SK-N-MC (cell line): ENCODE data around the gene PCDH12.

Experiments
- DNase-seq: peaks from one replicate; pipeline ENCODE4 v3.0.0-alpha.2; 2011; ENCODE audit warnings: low read depth, low spot score
- H3K27ac ChIP-seq: fragments of 200-600 bp; sonication (generic); 2 replicates; pipeline ENCODE4 v1.5.1; 2016; ENCODE audit warnings: mixed run types
- H3K36me3 ChIP-seq: fragments of 200-600 bp; sonication (generic); 2 replicates; pipeline ENCODE4 v1.6.1; 2017; ENCODE audit warnings: antibody characterized with exemption, low read length, mixed read lengths; ENCODE audit not compliant: insufficient read depth
- H3K4me3 ChIP-seq: fragments of 200-600 bp; sonication (generic); 2 replicates; pipeline ENCODE4 v1.5.1; 2016
- H3K9ac ChIP-seq: fragments of 200-600 bp; sonication (generic); 2 replicates; pipeline ENCODE4 v1.8.0; 2017; ENCODE audit warnings: mixed run types, mixed read lengths; ENCODE audit not compliant: insufficient read length
- H3K9me3 ChIP-seq: fragments of 200-600 bp; sonication (generic); 2 replicates; pipeline ENCODE4 v1.6.1; 2017; ENCODE audit warnings: low read depth, mild to moderate bottlenecking, antibody characterized with exemption, low read length, moderate library complexity, mixed read lengths
- EZH2 ChIP-seq: fragments of 200-600 bp; sonication (generic); IDR thresholded peaks from one replicate; pipeline ENCODE4 v1.6.1; 2017; ENCODE audit warnings: antibody characterized with exemption
- FOXP2 ChIP-seq: optimal IDR thresholded peaks from 2 replicates; pipeline ENCODE3; 2011; ENCODE audit warnings: mild to moderate bottlenecking, moderate library complexity; ENCODE audit not compliant: insufficient read depth; ENCODE audit errors: extremely low read length, control extremely low read depth
- POLR2AphosphoS5 ChIP-seq: IDR thresholded peaks from 2 replicates; pipeline ENCODE4 v1.6.1; 2012; ENCODE audit warnings: mild to moderate bottlenecking, low read depth, low read length, borderline replicate concordance

The PCDH12 gene

GRCh38 chr5:141958113-141958512 lies at the start of gene PCDH12:
PCDH12 (minus strand) TSS chr5:141958202; CDS start chr5:141957851, 351 bp downstream.
- Histone ChIP-seq H3K9me3 (no peaks in the 10 kb centered on the region), H3K9ac (no peak within 1 kb of the TSS), H3K27ac (no peak within 1 kb of the TSS), H3K4me3 (no peak within 1 kb of the TSS), H3K36me3 (no peaks in the 10 kb centered on the region)
- TF ChIP-seq POLR2AphosphoS5, result no peak
- no peak for TF ChIP-seq FOXP2
- no peak for DNase-seq

DNA sequence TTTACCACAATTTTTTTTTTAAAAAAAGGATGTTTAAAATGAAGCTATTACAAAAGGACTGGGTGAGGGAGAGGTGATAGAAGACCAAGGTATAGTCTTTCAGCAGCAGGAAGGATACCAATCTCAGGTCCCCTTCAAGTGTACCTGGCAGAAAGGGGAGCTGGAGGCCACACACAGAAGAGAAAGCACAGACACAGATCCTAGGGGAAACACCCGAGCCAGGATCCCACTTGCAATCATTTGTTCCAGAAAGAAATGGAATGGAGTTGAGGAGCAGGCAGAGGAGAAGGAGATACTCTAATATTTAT lies 49.2 kb upstream of the PCDH12 start:
- no peak for TF ChIP-seq FOXP2
- TF ChIP-seq EZH2, result no peak
- TF ChIP-seq POLR2AphosphoS5, result no peak
- Histone ChIP-seq H3K9me3 (no peaks in the 10 kb centered on the region), H3K27ac (no peak overlapping the region), H3K4me3 (no peak overlapping the region), H3K36me3 (peaks cover 53% of the 10 kb centered on the region), H3K9ac (no peak overlapping the region)
- no peak for DNase-seq

GRCh38 chr5:142006363-142007236 lies 48.6 kb upstream of the PCDH12 start:
- Histone ChIP-seq H3K36me3 (peaks cover 59% of the 10 kb centered on the region), H3K9me3 (no peaks in the 10 kb centered on the region), H3K27ac (no peak overlapping the region), H3K9ac (no peak overlapping the region), H3K4me3 (no peak overlapping the region)
- TF ChIP-seq EZH2 (no peak), FOXP2 (no peak), POLR2AphosphoS5 (no peak)
- no peak for DNase-seq

GRCh38 chr5:142003266-142003800 lies 45.3 kb upstream of the PCDH12 start:
- H3K9me3 ChIP-seq, result no peaks in the 10 kb centered on the region
- TF ChIP-seq EZH2 (no peak), POLR2AphosphoS5 (no peak), FOXP2 (no peak)
- no peak overlapping the region for H3K9ac ChIP-seq
- peaks cover 62% of the 10 kb centered on the region for H3K36me3 ChIP-seq
- DNase-seq, result no peak
- no peak overlapping the region for H3K27ac ChIP-seq
- no peak overlapping the region for H3K4me3 ChIP-seq

GRCh38 chr5:142000704-142001484 lies 42.9 kb upstream of the PCDH12 start:
- Histone ChIP-seq H3K9me3 (no peaks in the 10 kb centered on the region), H3K4me3 (no peak overlapping the region), H3K36me3 (peaks cover 43% of the 10 kb centered on the region), H3K9ac (no peak overlapping the region), H3K27ac (0 out of 2 replicates have a peak overlapping the region, but pooled peaks have one; percentile 7)
- no peak for TF ChIP-seq FOXP2
- no peak for TF ChIP-seq POLR2AphosphoS5
- TF ChIP-seq EZH2, result no peak
- DNase-seq, result no peak

GRCh38 chr5:142000173-142000572 lies 42.2 kb upstream of the PCDH12 start:
- DNase-seq, result no peak
- peaks cover 39% of the 10 kb centered on the region for H3K36me3 ChIP-seq

DNA sequence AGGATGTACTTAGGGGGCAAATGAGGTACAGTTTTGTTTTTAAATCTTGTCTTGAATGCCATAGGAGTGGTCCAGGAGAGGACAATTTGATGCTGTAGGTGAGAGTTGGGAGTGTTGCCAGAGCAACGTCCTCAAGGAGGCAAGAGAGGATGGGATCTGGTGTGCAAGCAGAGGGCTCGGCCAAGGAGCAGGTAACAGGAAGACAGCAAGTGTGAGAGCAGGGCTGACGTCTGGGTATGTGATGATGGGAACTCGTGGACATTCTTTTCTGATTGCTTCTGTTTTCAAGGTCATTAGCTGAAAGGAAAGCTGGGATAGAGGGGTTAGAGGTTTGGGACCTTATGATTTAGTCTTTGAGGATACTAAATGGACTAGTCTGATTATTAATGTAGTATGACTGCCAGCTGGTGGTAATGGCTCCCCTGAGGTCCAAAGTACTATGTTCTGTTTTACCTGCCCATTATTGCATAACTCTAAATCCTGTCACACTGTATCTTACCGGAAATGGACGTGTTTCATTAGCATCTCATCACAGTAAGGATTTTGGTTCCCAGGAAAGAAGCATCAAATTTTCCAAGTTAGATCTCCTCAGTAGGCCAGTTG lies 39.5 kb upstream of the PCDH12 start:
- H3K36me3 ChIP-seq, result peaks cover 30% of the 10 kb centered on the region
- H3K4me3 ChIP-seq, result no peak overlapping the region
- DNase-seq, result no peak
- no peak for TF ChIP-seq FOXP2
- TF ChIP-seq POLR2AphosphoS5, result no peak
- TF ChIP-seq EZH2, result no peak
- H3K9me3 ChIP-seq, result no peaks in the 10 kb centered on the region
- H3K9ac ChIP-seq, result no peak overlapping the region
- H3K27ac ChIP-seq, result no peak overlapping the region

More at GRCh38 chr5:142000173-142000572, 42.2 kb upstream of the PCDH12 start:
- Histone ChIP-seq H3K9me3 (no peaks in the 10 kb centered on the region), H3K4me3 (no peak overlapping the region), H3K27ac (no peak overlapping the region), H3K9ac (no peak overlapping the region)
- TF ChIP-seq FOXP2, result no peak
- TF ChIP-seq POLR2AphosphoS5, result no peak
- TF ChIP-seq EZH2, result no peak

DNA sequence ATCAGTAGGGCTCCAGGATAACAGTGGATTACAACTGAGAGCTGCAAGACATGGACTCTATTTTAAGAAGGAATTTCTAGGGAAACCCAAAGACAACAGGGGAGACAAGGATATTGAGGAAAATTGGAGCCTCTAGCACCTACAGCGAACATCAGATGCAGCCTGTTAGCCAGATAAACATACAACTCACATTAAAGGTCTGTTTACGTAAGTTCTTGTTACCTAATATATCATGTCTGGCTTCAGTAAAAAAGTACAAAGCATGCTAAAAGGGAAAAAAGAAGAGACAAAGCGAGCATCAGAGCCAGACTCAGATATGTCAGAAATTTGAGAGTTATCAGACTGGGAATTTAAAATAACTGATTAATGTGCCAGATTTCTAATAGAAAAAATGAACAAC lies 37.7 kb upstream of the PCDH12 start:
- no peaks in the 10 kb centered on the region for H3K9me3 ChIP-seq
- H3K36me3 ChIP-seq, result peaks cover 15% of the 10 kb centered on the region
- no peak for TF ChIP-seq POLR2AphosphoS5
- no peak for TF ChIP-seq FOXP2
- no peak for TF ChIP-seq EZH2
- DNase-seq, result no peak
- no peak overlapping the region for H3K9ac ChIP-seq
- H3K4me3 ChIP-seq, result no peak overlapping the region
- H3K27ac ChIP-seq, result no peak overlapping the region
